Neural progenitor cell (in vitro differentiated cells): Measurements from ENCODE around the gene MATK. TPM values are rescaled to one million over a fixed set of nuclear protein-coding genes. Genes with fewer than 3 reads are reported as not detected.

Source experiments
- DNase-seq: peaks from one replicate; pipeline ENCODE4 v3.0.0-alpha.2; 2016; ENCODE audit warnings: low spot score
- H2AFZ ChIP-seq: fragments of 200-600 bp; sonication (generic); replicated peaks from 2 replicates; pipeline ENCODE4 v1.6.1; 2016; ENCODE audit warnings: antibody characterized with exemption
- H3F3A ChIP-seq: fragments of 200-600 bp; sonication (generic); 2 replicates; pipeline ENCODE4 v1.6.1; 2016; ENCODE audit warnings: antibody characterized with exemption, low read depth
- H3K27ac ChIP-seq: fragments of 200-600 bp; sonication (generic); 2 replicates; pipeline ENCODE4 v1.5.1; 2016; ENCODE audit warnings: mild to moderate bottlenecking
- H3K27me3 ChIP-seq: fragments of 200-600 bp; sonication (generic); 2 replicates; pipeline ENCODE4 v1.6.1; 2016; ENCODE audit warnings: mild to moderate bottlenecking, moderate library complexity
- H3K36me3 ChIP-seq: fragments of 200-600 bp; sonication (generic); 2 replicates; pipeline ENCODE4 v1.5.1; 2016
- H3K4me1 ChIP-seq: fragments of 200-600 bp; sonication (generic); 2 replicates; pipeline ENCODE4 v1.6.1; 2016; ENCODE audit warnings: mixed run types
- H3K4me2 ChIP-seq: fragments of 200-600 bp; sonication (generic); 2 replicates; pipeline ENCODE4 v1.6.1; 2016
- H3K4me3 ChIP-seq: fragments of 200-600 bp; sonication (generic); 2 replicates; pipeline ENCODE4 v1.5.1; 2016
- H3K79me2 ChIP-seq: fragments of 200-600 bp; sonication (generic); 2 replicates; pipeline ENCODE4 v1.6.1; 2016; ENCODE audit warnings: low read depth
- H3K9ac ChIP-seq: fragments of 200-600 bp; sonication (generic); 2 replicates; pipeline ENCODE4 v1.6.1; 2016
- H3K9me3 ChIP-seq: fragments of 200-600 bp; sonication (generic); 2 replicates; pipeline ENCODE4 v1.5.1; 2016; ENCODE audit warnings: low read depth
- H4K20me1 ChIP-seq: fragments of 200-600 bp; sonication (generic); 2 replicates; pipeline ENCODE4 v1.6.1; 2016; ENCODE audit warnings: low read depth
- H3K27ac Mint-ChIP-seq: 3 replicates; pipeline ENCODE4 v1.8.0; 2021; ENCODE audit warnings: mixed read lengths
- H3K27me3 Mint-ChIP-seq: 2 replicates; pipeline ENCODE4 v1.8.0; 2022; ENCODE audit warnings: low read depth, mild to moderate bottlenecking, inconsistent platforms, moderate library complexity, mixed read lengths; ENCODE audit not compliant: insufficient read depth
- H3K36me3 Mint-ChIP-seq: 3 replicates; pipeline ENCODE4 v1.8.0; 2021; ENCODE audit warnings: mixed read lengths
- H3K4me1 Mint-ChIP-seq: 3 replicates; pipeline ENCODE4 v1.8.0; 2021; ENCODE audit warnings: mixed read lengths
- H3K4me3 Mint-ChIP-seq: 3 replicates; pipeline ENCODE4 v1.8.0; 2021; ENCODE audit warnings: mild to moderate bottlenecking, moderate library complexity, mixed read lengths
- H3K9me3 Mint-ChIP-seq: 3 replicates; pipeline ENCODE4 v1.8.0; 2020; ENCODE audit warnings: mixed read lengths
- CTCF ChIP-seq: fragments of 200-600 bp; sonication (generic); IDR thresholded peaks from 2 replicates; pipeline ENCODE4 v1.5.1; 2017; ENCODE audit warnings: antibody characterized with exemption, mild to moderate bottlenecking
- EZH2 ChIP-seq: fragments of 200-600 bp; sonication (generic); IDR thresholded peaks from 2 replicates; pipeline ENCODE4 v1.6.1; 2017; ENCODE audit warnings: antibody characterized with exemption, mild to moderate bottlenecking, moderate library complexity
- EZH2phosphoT487 ChIP-seq: fragments of 200-600 bp; sonication (generic); IDR thresholded peaks from 2 replicates; pipeline ENCODE4 v1.6.1; 2017; ENCODE audit warnings: antibody characterized with exemption
- total RNA-seq: library from RNA; depleted of rRNA; stranded (reverse); fragments of >200 nt; gene quantifications from 2 replicates; pipeline ENCODE4 v1.2.3, GENCODE V29; 2015; ENCODE audit warnings: low replicate concordance

Gene MATK
- total RNA-seq, 1 donor from 2014 or later = 2.4 TPM

- Mint-ChIP-seq H3K27me3 (peaks cover 38% of the 10 kb centered on the region), H3K27ac (no peak overlapping the region), H3K4me3 (peak overlapping the region; percentile 58), H3K4me1 (peaks cover 5% of the 10 kb centered on the region), H3K9me3 (peaks cover 7% of the 10 kb centered on the region), H3K36me3 (peaks cover 2% of the 10 kb centered on the region)
- Histone ChIP-seq H3K9me3 (no peaks in the 10 kb centered on the region), H2AFZ (no peak overlapping the region), H3K79me2 (no peaks in the 10 kb centered on the region), H3K4me3 (peak overlapping the region; percentile 47), H3K27ac (no peak overlapping the region), H3K4me2 (peak overlapping the region; percentile 88), H4K20me1 (peaks cover 8% of the 10 kb centered on the region), H3F3A (peaks cover 10% of the 10 kb centered on the region), H3K9ac (no peak overlapping the region), H3K36me3 (no peaks in the 10 kb centered on the region), H3K4me1 (peaks cover 7% of the 10 kb centered on the region), H3K27me3 (peaks cover 43% of the 10 kb centered on the region)
- TF ChIP-seq EZH2 = no peak
- TF ChIP-seq CTCF = no peak
- no peak for TF ChIP-seq EZH2phosphoT487
- DNase-seq = no peak
Measured at GRCh38 chr19:3800996-3801395, 14.8 kb upstream of the MATK start.

GRCh38 chr19:3798137-3798536, 12.0 kb upstream of the MATK start:
- TF ChIP-seq CTCF (no peak), EZH2phosphoT487 (no peak), EZH2 (no peak)
- Histone ChIP-seq H3K4me1 (peaks cover 7% of the 10 kb centered on the region), H2AFZ (no peak overlapping the region), H3K9ac (no peak overlapping the region), H3K79me2 (no peaks in the 10 kb centered on the region), H3K27ac (no peak overlapping the region), H4K20me1 (peaks cover 8% of the 10 kb centered on the region), H3K4me2 (no peak overlapping the region), H3K27me3 (peaks cover 43% of the 10 kb centered on the region), H3K36me3 (no peaks in the 10 kb centered on the region), H3F3A (peaks cover 10% of the 10 kb centered on the region), H3K4me3 (no peak overlapping the region), H3K9me3 (no peaks in the 10 kb centered on the region)
- Mint-ChIP-seq H3K27me3 (peaks cover 36% of the 10 kb centered on the region), H3K36me3 (peaks cover 2% of the 10 kb centered on the region), H3K9me3 (peaks cover 7% of the 10 kb centered on the region), H3K4me3 (no peak overlapping the region), H3K4me1 (peaks cover 2% of the 10 kb centered on the region), H3K27ac (no peak overlapping the region)
- DNase-seq = no peak

- no peaks in the 10 kb centered on the region for H3K79me2 ChIP-seq
- H3K9me3 ChIP-seq = no peaks in the 10 kb centered on the region
- Mint-ChIP-seq H3K36me3 (peaks cover 2% of the 10 kb centered on the region), H3K4me3 (no peak overlapping the region), H3K27ac (no peak overlapping the region), H3K27me3 (peaks cover 35% of the 10 kb centered on the region), H3K9me3 (peaks cover 7% of the 10 kb centered on the region), H3K4me1 (no peaks in the 10 kb centered on the region)
- no peak overlapping the region for H3K4me2 ChIP-seq
- peaks cover 4% of the 10 kb centered on the region for H3F3A ChIP-seq
- no peak overlapping the region for H3K27ac ChIP-seq
- TF ChIP-seq CTCF = no peak
- TF ChIP-seq EZH2 = no peak
- TF ChIP-seq EZH2phosphoT487 = no peak
- no peaks in the 10 kb centered on the region for H4K20me1 ChIP-seq
- no peak overlapping the region for H3K9ac ChIP-seq
- no peak overlapping the region for H2AFZ ChIP-seq
- DNase-seq = no peak
- peaks cover 4% of the 10 kb centered on the region for H3K4me1 ChIP-seq
- no peak overlapping the region for H3K4me3 ChIP-seq
- peaks cover 25% of the 10 kb centered on the region for H3K27me3 ChIP-seq
- H3K36me3 ChIP-seq = no peaks in the 10 kb centered on the region
Measured at GRCh38 chr19:3796358-3796757, 10.2 kb upstream of the MATK start.
